H1 (cell line): ENCODE measurements around the gene ABCD4. TPM values are rescaled to one million over a fixed set of nuclear protein-coding genes. Genes with fewer than 3 reads are reported as not detected.

Experiments used
- ZNF274 ChIP-seq: IDR thresholded peaks from 2 replicates; pipeline ENCODE4 v1.7.0; 2012; ENCODE audit warnings: low read length, borderline replicate concordance; ENCODE audit errors: extremely low read depth
- polyA plus RNA-seq, 7 experiments: library from polyadenylated mRNA; depleted of rRNA in 3 of 7; stranded (reverse) in 5 of 7; unstranded in 2 of 7; fragments of >200 nt in 5 of 7; fragments of 200-250 nt in 2 of 7; gene quantifications; 1 replicate in 5 of 7; 2 replicates in 1 of 7; 4 replicates in 1 of 7; pipeline versions ENCODE4 v1.2.1 to v1.2.3, GENCODE V29; 2011 to 2013; ENCODE audit warnings: missing spikeins in 2 of 7, mixed read lengths in 2 of 7
- total RNA-seq: library from RNA; stranded (reverse); fragmentation: NEBNext Ultra II Directional; extraction: Animal tissue kit (Norgen Biotek cat#: 25700); gene quantifications from 2 replicates; pipeline ENCODE4 v1.2.1, GENCODE V29; 2021
- TF ChIP-seq, protein P1 (sequence below): fragments of 300-600 bp; sonication (generic); IDR thresholded peaks from 2 replicates; pipeline ENCODE4 v1.7.1; 2012; ENCODE audit warnings: low read length, moderate library complexity, mild to moderate bottlenecking, inconsistent platforms; ENCODE audit not compliant: insufficient replicate concordance

The ABCD4 gene
- total and polyA plus RNA-seq, 2 of the 8 experiments (the other 6 are each of a cell fraction or from before 2014, with no cell fraction given), result 47.9 to 97.7 TPM

DNA sequence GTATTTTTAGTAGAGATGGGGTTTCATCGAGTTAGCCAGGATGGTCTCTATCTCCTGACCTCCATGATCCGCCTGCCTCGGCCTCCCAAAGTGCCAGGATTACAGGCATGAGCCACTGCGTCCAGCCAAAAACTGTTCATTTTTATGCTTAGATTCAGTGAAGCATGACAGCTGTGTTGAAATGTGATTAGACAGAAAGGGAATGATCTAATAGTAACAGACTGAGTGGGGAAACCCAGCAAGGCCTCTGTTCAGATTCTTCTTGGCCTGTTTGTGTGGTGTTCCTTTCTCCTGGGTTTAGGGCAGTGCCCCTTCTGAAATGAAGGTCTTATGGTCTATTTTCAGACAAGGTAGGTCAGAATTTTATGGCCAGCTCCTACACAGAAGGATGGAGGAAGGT, 11.8 kb upstream of the ABCD4 start (continued):
- TF ChIP-seq, protein P1, sequence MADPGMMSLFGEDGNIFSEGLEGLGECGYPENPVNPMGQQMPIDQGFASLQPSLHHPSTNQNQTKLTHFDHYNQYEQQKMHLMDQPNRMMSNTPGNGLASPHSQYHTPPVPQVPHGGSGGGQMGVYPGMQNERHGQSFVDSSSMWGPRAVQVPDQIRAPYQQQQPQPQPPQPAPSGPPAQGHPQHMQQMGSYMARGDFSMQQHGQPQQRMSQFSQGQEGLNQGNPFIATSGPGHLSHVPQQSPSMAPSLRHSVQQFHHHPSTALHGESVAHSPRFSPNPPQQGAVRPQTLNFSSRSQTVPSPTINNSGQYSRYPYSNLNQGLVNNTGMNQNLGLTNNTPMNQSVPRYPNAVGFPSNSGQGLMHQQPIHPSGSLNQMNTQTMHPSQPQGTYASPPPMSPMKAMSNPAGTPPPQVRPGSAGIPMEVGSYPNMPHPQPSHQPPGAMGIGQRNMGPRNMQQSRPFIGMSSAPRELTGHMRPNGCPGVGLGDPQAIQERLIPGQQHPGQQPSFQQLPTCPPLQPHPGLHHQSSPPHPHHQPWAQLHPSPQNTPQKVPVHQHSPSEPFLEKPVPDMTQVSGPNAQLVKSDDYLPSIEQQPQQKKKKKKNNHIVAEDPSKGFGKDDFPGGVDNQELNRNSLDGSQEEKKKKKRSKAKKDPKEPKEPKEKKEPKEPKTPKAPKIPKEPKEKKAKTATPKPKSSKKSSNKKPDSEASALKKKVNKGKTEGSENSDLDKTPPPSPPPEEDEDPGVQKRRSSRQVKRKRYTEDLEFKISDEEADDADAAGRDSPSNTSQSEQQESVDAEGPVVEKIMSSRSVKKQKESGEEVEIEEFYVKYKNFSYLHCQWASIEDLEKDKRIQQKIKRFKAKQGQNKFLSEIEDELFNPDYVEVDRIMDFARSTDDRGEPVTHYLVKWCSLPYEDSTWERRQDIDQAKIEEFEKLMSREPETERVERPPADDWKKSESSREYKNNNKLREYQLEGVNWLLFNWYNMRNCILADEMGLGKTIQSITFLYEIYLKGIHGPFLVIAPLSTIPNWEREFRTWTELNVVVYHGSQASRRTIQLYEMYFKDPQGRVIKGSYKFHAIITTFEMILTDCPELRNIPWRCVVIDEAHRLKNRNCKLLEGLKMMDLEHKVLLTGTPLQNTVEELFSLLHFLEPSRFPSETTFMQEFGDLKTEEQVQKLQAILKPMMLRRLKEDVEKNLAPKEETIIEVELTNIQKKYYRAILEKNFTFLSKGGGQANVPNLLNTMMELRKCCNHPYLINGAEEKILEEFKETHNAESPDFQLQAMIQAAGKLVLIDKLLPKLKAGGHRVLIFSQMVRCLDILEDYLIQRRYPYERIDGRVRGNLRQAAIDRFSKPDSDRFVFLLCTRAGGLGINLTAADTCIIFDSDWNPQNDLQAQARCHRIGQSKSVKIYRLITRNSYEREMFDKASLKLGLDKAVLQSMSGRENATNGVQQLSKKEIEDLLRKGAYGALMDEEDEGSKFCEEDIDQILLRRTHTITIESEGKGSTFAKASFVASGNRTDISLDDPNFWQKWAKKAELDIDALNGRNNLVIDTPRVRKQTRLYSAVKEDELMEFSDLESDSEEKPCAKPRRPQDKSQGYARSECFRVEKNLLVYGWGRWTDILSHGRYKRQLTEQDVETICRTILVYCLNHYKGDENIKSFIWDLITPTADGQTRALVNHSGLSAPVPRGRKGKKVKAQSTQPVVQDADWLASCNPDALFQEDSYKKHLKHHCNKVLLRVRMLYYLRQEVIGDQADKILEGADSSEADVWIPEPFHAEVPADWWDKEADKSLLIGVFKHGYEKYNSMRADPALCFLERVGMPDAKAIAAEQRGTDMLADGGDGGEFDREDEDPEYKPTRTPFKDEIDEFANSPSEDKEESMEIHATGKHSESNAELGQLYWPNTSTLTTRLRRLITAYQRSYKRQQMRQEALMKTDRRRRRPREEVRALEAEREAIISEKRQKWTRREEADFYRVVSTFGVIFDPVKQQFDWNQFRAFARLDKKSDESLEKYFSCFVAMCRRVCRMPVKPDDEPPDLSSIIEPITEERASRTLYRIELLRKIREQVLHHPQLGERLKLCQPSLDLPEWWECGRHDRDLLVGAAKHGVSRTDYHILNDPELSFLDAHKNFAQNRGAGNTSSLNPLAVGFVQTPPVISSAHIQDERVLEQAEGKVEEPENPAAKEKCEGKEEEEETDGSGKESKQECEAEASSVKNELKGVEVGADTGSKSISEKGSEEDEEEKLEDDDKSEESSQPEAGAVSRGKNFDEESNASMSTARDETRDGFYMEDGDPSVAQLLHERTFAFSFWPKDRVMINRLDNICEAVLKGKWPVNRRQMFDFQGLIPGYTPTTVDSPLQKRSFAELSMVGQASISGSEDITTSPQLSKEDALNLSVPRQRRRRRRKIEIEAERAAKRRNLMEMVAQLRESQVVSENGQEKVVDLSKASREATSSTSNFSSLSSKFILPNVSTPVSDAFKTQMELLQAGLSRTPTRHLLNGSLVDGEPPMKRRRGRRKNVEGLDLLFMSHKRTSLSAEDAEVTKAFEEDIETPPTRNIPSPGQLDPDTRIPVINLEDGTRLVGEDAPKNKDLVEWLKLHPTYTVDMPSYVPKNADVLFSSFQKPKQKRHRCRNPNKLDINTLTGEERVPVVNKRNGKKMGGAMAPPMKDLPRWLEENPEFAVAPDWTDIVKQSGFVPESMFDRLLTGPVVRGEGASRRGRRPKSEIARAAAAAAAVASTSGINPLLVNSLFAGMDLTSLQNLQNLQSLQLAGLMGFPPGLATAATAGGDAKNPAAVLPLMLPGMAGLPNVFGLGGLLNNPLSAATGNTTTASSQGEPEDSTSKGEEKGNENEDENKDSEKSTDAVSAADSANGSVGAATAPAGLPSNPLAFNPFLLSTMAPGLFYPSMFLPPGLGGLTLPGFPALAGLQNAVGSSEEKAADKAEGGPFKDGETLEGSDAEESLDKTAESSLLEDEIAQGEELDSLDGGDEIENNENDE, result no peak
- no peak for TF ChIP-seq ZNF274
